SU-DHL-6 (cell line): ENCODE data around the gene SLC25A20.

ENCODE experiments used
- H2AFZ ChIP-seq: fragments of 200-600 bp; sonication (generic); 2 replicates; pipeline ENCODE4 v1.6.1; 2014; ENCODE audit warnings: low read depth, mild to moderate bottlenecking, moderate library complexity, mixed read lengths, antibody characterized with exemption, low read length; ENCODE audit not compliant: severe bottlenecking
- H3F3A ChIP-seq: fragments of 200-600 bp; shearing (Covaris generic); 2 replicates; pipeline ENCODE4 v1.6.0; 2016; ENCODE audit warnings: antibody characterized with exemption, mild to moderate bottlenecking; ENCODE audit not compliant: insufficient read depth
- H3K27ac ChIP-seq: fragments of 200-600 bp; sonication (generic); 2 replicates; pipeline ENCODE4 v1.5.1; 2016; ENCODE audit warnings: low read depth, mild to moderate bottlenecking, low read length, moderate library complexity, mixed read lengths
- H3K27me3 ChIP-seq: fragments of 200-600 bp; sonication (generic), shearing (Covaris generic); 2 replicates; pipeline ENCODE4 v1.6.0; 2014; ENCODE audit warnings: mild to moderate bottlenecking, low read length
- H3K36me3 ChIP-seq: fragments of 200-600 bp; sonication (generic); 2 replicates; pipeline ENCODE4 v1.6.1; 2014; ENCODE audit warnings: mild to moderate bottlenecking, low read length, mixed read lengths
- H3K4me2 ChIP-seq: fragments of 300-600, 200-600 bp; shearing (Covaris generic), sonication (generic); 2 replicates; pipeline ENCODE4 v1.6.0; 2014; ENCODE audit warnings: low read length, low read depth, mild to moderate bottlenecking; ENCODE audit not compliant: poor library complexity, severe bottlenecking
- H3K4me3 ChIP-seq: fragments of 200-600 bp; sonication (generic); 2 replicates; pipeline ENCODE4 v1.5.1; 2014; ENCODE audit warnings: antibody characterized with exemption, low read length, mild to moderate bottlenecking, mixed read lengths; ENCODE audit not compliant: insufficient read depth, poor library complexity, severe bottlenecking
- H3K79me2 ChIP-seq: fragments of 200-600 bp; sonication (generic); 2 replicates; pipeline ENCODE4 v1.6.1; 2014; ENCODE audit warnings: mild to moderate bottlenecking, low read length, moderate library complexity; ENCODE audit not compliant: insufficient read depth
- H3K9ac ChIP-seq: fragments of 200-600 bp; sonication (generic); 2 replicates; pipeline ENCODE4 v1.7.0; 2014; ENCODE audit warnings: mild to moderate bottlenecking, low read length
- H3K9me2 ChIP-seq: fragments of 200-600 bp; sonication (generic); replicated peaks from 2 replicates; pipeline ENCODE4 v1.6.1; 2014; ENCODE audit warnings: low read length; ENCODE audit not compliant: insufficient read depth
- H3K9me3 ChIP-seq: fragments of 200-600 bp; sonication (generic); 2 replicates; pipeline ENCODE4 v1.6.1; 2014; ENCODE audit warnings: low read length, mixed read lengths; ENCODE audit not compliant: insufficient read depth
- H4K20me1 ChIP-seq: fragments of 200-600 bp; sonication (generic); 2 replicates; pipeline ENCODE4 v1.6.1; 2014; ENCODE audit warnings: low read depth, mild to moderate bottlenecking, antibody characterized with exemption, low read length, moderate library complexity, mixed read lengths
- EZH2phosphoT487 ChIP-seq: fragments of 200-600 bp; sonication (generic), shearing (Covaris generic); conservative IDR thresholded peaks from 2 replicates; pipeline ENCODE4 v1.6.1; 2018; ENCODE audit warnings: mild to moderate bottlenecking, antibody characterized with exemption, low read length, moderate library complexity, mixed read lengths
- TF ChIP-seq, protein P1 (sequence below): fragments of 200-600 bp; sonication (generic); IDR thresholded peaks from one replicate; pipeline ENCODE4 v1.5.1; 2017; ENCODE audit warnings: antibody characterized with exemption, mild to moderate bottlenecking, low read length, moderate library complexity; ENCODE audit not compliant: insufficient read depth, poor library complexity, severe bottlenecking

The SLC25A20 gene

GRCh38 chr3:48847504-48848423 is 50.9 kb downstream of the SLC25A20 start, which contains the start of gene PRKAR2A:
Gene PRKAR2A, minus strand, starts transcription at chr3:48847874. Its CDS starts 278 bp downstream, at chr3:48847596.
- no peak for TF ChIP-seq EZH2phosphoT487
- TF ChIP-seq, protein P1, sequence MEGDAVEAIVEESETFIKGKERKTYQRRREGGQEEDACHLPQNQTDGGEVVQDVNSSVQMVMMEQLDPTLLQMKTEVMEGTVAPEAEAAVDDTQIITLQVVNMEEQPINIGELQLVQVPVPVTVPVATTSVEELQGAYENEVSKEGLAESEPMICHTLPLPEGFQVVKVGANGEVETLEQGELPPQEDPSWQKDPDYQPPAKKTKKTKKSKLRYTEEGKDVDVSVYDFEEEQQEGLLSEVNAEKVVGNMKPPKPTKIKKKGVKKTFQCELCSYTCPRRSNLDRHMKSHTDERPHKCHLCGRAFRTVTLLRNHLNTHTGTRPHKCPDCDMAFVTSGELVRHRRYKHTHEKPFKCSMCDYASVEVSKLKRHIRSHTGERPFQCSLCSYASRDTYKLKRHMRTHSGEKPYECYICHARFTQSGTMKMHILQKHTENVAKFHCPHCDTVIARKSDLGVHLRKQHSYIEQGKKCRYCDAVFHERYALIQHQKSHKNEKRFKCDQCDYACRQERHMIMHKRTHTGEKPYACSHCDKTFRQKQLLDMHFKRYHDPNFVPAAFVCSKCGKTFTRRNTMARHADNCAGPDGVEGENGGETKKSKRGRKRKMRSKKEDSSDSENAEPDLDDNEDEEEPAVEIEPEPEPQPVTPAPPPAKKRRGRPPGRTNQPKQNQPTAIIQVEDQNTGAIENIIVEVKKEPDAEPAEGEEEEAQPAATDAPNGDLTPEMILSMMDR, result no peak
- H3K9me3 ChIP-seq, result no peaks in the 10 kb centered on the region
- peak within 1 kb of the TSS; percentile 64 for H2AFZ ChIP-seq
- no peaks in the 10 kb centered on the region for H3K27me3 ChIP-seq
- H3K36me3 ChIP-seq, result 0 out of 2 replicates have a peak, but pooled peaks cover 2% of the 10 kb centered on the region
- H3K9me2 ChIP-seq, result no peaks in the 10 kb centered on the region
- peaks cover 7% of the 10 kb centered on the region; the same call in 1 of the 2 replicates for H3F3A ChIP-seq
- peak within 1 kb of the TSS; percentile 77 for H3K4me2 ChIP-seq
- peak within 1 kb of the TSS; percentile 85 for H3K9ac ChIP-seq
- peak within 1 kb of the TSS; percentile 83 for H3K4me3 ChIP-seq
- H3K79me2 ChIP-seq, result peaks cover 24% of the 10 kb centered on the region
- H4K20me1 ChIP-seq, result no peaks in the 10 kb centered on the region
- H3K27ac ChIP-seq, result peak within 1 kb of the TSS; percentile 38

DNA sequence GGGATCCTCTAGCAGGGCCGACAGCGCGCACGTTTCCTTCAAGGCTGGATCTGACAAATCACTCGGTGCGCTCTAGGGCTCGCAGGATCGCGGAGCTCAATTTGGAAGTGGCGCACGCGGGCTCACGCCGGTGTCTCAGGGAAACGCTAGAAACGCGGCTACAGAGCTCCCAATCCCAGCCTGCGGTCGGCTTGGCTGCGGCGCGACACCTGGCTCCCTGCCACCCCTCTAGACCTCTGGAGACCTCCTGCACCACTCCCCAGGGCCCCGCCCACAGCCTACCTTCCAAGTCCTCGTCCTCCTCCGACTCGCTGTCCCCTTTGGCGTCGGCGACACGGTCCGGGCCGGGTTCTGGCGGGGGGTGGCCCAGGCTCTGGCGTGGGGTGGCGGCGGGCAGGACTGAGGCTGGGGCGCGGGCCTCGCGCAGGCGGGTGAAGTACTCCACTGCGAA is 51.6 kb downstream of the SLC25A20 start:
- H3K4me2 ChIP-seq, result peak overlapping the region; percentile 77
- H3K4me3 ChIP-seq, result peak overlapping the region; percentile 83
- TF ChIP-seq, protein P1, result no peak
- TF ChIP-seq EZH2phosphoT487, result no peak
- no peaks in the 10 kb centered on the region for H3K9me3 ChIP-seq
- H3F3A ChIP-seq, result peaks cover 7% of the 10 kb centered on the region; the same call in 1 of the 2 replicates
- H3K27me3 ChIP-seq, result no peaks in the 10 kb centered on the region
- no peaks in the 10 kb centered on the region for H3K9me2 ChIP-seq
- H2AFZ ChIP-seq, result peak overlapping the region; percentile 64
- peak overlapping the region; percentile 38; the same call in 1 of the 2 replicates for H3K27ac ChIP-seq
- H3K9ac ChIP-seq, result peak overlapping the region; percentile 85
- no peaks in the 10 kb centered on the region for H4K20me1 ChIP-seq
- 0 out of 2 replicates have a peak, but pooled peaks cover 2% of the 10 kb centered on the region for H3K36me3 ChIP-seq
- H3K79me2 ChIP-seq, result peaks cover 24% of the 10 kb centered on the region

DNA sequence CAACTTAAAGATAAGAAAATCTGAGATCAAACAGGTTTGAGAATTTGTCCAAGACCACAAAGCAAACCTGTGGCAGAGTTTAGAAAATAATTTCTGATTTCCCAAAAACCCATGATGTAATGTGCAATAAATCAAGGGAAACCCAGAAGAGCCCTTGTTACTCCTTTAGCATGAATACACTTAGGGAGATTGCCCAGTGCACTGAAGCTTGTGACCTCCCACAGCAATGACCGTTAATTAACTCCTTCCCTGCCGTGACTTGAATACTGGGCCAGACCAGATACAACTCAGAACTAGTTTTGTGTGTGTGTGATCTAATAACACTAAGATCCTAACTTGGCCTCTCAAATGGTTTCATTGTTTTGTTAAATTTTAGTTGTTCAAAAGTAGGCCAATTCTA is 53.5 kb downstream of the SLC25A20 start:
- Histone ChIP-seq H3K4me3 (no peak overlapping the region), H3F3A (peaks cover 7% of the 10 kb centered on the region; the same call in 1 of the 2 replicates), H3K27ac (no peak overlapping the region), H3K36me3 (0 out of 2 replicates have a peak, but pooled peaks cover 2% of the 10 kb centered on the region), H3K9me3 (no peaks in the 10 kb centered on the region), H3K79me2 (peaks cover 35% of the 10 kb centered on the region), H4K20me1 (no peaks in the 10 kb centered on the region), H3K9ac (no peak overlapping the region), H3K9me2 (no peaks in the 10 kb centered on the region), H3K4me2 (no peak overlapping the region), H3K27me3 (no peaks in the 10 kb centered on the region), H2AFZ (no peak overlapping the region)
- TF ChIP-seq, protein P1, result no peak
- no peak for TF ChIP-seq EZH2phosphoT487
